GM18951 (cell line): ENCODE measurements around the gene THTPA.
A peak's percentile ranks its signal among the peaks of the same experiment; 100 is the strongest.

Source experiments
- POLR2A ChIP-seq: IDR thresholded peaks from 4 replicates; pipeline ENCODE4 v1.6.1; 2011; ENCODE audit warnings: mild to moderate bottlenecking; ENCODE audit not compliant: insufficient read length, insufficient read depth; ENCODE audit errors: extremely low read depth
- in situ Hi-C: fragments of 300-500 bp; cut with MboI; formaldehyde crosslinking; loops from one replicate; pipeline ENCODE4 v1.12.0; 2022; ENCODE audit warnings: low sequenced_read_pairs, mixed read lengths, inconsistent platforms; ENCODE audit not compliant: unreplicated experiment

THTPA gene

DNA sequence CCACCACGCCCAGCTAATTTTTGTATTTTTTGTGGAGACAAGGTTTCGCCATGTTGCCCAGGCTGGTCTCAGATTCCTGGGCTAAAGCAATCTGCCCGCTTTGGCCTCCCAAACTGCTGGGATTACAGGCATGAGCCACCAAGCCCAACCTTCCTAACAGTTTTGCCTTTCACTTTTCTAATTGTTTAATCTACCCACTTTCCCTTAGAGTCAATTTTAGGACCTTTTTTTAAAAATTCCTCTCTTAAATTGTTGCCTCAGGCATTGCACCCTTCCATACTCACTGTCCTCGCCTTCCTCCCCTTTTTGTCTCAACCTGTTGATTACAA lies 16.0 kb upstream of the THTPA start:
- in situ Hi-C loops = loop anchor here (5.0 kb wide), 1 partner anchor 63 kb away; no protein-coding TSS in a partner anchor
- no peak for TF ChIP-seq POLR2A

DNA sequence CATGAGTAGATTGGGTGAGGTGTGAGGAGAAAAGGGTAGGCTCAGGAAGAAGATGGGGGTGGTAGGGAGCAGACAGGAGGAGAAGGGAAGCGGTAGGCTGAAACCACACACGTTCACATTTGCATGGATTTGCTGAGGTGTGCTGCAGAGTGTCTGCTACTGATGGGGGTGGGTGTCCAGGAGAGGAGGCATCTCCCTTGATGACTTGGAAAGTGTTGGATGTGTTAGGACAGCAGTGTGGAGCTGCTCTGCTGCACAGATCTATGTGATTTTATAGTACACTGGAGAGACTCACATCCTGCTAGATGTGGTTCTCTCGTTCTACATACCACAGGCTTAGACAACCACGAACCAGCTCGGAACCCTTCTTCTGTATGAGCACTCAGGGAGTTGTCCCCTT lies 13.8 kb upstream of the THTPA start:
- TF ChIP-seq POLR2A = no peak
- in situ Hi-C loops = loop anchor here (5.0 kb wide), 1 partner anchor 65 kb away; no protein-coding TSS in a partner anchor

DNA sequence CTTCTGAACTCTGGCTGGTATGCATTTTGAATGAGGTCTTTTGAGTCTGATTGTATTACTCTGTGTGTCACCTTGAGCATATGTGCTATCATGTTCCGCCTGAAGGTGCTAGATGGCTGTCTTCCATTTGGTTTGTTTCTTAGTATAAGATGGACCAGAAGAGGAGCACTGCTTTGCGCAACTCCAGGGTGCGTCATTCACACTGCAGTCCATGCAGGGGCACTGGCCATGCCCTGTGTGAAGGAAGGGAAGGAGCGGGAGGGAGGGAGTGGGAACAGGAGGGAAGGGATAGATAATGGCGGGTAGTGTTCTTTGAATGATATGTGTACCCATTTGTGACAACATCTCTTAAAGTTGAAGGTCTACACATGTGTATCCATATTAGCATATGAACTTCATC lies 12.7 kb upstream of the THTPA start:
- in situ Hi-C loops = loop anchor here (5.0 kb wide), 1 partner anchor 66 kb away; no protein-coding TSS in a partner anchor
- TF ChIP-seq POLR2A = no peak

DNA sequence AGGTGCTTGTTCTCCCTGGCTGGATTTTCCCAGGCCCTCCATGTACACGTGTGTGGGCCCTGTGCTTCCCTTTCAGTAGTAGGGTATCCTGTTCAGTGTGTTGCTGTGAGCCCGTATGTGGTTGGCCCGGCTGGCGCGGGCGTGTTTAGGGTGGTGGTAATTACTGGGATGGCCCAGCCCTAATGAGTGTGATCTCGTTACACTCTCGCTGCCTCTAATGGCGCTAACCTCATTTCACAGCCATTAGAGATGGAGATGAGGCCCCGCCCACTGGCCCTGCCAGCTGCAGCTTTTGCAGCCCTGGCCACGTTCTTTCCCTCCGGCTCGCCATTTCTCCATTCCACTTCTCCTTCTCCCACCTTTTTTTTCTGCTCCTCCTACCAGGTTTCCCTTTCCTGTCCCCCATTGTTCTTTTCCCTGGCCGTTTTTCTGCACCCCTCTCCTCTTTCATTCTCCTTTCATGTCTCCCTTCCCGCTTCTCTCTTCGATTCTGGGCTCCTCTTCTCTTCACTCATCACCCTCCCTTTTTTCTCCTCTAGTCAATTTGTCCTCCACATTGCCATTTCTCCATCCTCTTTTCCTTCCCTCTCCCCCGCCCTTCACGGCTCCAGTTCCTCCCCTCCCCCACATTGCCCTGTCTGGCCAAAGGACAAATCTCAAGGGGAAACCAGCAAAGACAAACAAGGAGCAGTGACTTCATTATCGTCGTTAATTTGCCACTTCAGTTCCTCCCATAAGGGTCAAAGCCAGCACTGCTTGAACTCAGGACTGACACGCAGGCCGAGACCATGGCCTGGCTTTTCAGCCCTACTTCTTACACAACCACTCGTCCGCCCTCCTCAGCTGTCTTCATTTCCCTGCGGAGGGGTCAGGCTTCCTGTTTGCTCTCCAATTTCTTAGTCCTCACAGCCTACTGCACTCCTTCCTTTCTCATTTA lies 11.3 kb upstream of the THTPA start:
- in situ Hi-C loops = loop anchor here (5.0 kb wide), 1 partner anchor 67 kb away; no protein-coding TSS in a partner anchor
- TF ChIP-seq POLR2A = no peak

DNA sequence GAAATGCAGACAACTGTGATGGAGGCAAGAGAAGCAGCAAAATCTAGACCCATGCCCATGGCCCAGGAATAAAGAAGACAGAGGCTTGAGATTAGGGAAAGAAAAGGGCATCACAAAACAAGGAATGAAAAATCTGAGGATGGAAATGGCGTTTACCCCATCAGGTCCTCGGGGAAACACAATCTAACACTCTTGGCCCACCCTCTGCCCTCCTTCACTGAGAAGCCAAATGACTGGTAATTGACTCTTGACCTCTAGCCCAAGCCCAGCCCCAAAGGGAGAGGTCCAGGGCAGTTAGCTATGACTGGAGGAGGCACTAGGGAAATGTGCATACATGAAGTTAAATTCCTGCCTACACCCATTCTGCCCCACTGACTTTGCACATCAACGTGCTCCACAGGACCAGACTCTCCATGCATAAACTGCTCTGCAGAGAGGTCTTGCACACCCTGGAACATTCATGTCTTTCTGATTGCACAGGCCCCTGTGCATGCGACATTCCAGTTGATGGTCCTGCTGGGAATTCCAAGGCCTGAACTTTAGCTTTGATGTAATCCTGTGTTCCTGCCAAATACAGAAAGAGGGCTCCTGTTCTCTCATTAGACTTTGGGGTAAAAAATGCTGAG lies 10.2 kb upstream of the THTPA start:
- TF ChIP-seq POLR2A = no peak
- in situ Hi-C loops = no loop called here

DNA sequence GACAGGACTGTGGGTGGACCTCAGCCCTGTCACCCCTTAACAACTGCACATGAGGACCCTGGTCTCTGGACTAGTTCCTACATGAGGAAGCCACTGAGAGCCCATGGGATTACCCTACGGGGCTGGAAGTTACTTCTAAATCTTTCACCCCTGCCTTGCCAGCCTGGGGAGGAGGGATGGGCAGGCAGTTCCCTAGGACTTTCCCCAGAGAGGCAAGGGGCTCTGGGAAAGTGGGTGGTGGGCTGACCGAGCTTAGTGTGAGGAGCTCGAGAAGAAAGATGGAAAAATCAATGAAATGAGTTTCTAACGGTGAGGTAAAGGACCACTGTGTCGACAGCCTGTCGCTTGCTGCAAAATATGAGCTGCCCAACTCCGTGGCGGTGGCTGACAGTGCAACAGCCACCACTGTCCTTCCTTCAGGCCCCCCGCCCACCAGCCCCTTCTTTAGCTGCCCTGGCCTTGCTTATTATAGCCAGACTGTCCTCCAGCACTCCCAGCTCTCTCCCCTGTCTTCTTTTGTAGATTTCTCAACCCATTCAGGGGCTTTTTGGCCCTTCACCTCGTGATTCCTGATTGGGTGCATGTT lies 9.5 kb upstream of the THTPA start:
- no peak for TF ChIP-seq POLR2A
- in situ Hi-C loops = no loop called here

DNA sequence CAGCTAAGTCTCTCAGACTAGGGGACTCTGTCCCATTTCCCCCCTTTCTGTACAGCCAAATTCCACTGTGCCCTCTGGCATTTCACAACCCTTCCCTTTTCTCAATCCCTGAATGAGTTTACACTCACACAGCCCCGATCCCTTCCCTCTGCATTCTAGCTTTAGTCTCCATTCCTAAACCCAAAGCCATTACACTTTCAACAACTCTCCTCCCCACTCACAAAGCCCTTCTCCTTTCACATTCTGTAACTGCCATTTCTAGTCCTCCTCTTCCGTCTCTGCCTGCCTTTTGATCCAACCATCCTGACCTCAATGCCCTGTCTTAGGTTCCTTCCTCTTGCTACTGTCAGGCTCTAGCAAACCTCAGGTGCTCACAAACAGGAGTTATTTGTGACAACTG lies 8.1 kb upstream of the THTPA start:
- TF ChIP-seq POLR2A = no peak
- in situ Hi-C loops = no loop called here

DNA sequence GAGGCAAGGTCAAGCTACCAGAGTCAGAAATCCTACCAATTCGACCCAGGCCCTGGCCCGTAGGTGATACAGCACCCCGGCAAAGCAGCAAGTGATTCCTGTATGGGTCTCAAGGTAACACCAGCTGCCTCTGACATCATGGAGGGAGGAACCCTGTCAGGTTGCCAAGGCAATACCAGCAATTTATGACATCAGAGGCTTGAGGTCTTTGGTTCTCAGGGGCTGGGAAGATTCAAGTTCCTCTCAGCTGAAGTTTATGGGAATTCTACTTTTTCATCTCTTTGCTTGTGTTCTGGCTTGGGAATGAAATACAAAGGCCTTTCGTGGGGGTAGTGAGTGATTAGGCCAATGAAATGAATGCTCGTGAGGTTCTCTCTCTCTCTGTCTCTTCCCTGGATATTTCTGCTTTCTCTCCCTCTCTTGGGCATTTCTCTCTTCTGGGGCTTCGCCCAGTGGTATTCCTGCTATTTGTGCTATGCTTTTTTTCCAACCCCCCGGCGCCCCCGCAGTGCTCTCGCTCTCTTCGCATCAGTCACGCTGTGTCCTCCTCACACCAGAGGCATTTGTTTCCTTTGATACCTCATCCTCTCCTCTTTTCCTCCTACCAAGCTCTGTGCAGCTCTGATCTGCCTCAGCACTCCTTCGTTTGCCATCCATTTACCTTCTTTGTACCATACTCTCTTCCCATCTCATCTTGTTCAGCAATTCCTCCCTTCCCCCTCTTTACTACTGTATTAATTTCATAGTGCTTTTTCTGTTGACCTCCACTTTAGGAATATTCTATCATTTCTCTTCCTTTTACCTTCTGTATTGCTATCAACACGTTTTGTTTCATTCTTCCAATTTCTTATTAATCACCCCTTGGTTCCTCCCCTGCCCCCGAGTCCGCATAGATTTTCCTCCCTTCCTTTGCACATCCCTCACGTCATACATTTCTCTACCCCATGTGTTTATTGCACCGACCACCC lies 7.4 kb upstream of the THTPA start:
- in situ Hi-C loops = no loop called here
- TF ChIP-seq POLR2A = no peak

DNA sequence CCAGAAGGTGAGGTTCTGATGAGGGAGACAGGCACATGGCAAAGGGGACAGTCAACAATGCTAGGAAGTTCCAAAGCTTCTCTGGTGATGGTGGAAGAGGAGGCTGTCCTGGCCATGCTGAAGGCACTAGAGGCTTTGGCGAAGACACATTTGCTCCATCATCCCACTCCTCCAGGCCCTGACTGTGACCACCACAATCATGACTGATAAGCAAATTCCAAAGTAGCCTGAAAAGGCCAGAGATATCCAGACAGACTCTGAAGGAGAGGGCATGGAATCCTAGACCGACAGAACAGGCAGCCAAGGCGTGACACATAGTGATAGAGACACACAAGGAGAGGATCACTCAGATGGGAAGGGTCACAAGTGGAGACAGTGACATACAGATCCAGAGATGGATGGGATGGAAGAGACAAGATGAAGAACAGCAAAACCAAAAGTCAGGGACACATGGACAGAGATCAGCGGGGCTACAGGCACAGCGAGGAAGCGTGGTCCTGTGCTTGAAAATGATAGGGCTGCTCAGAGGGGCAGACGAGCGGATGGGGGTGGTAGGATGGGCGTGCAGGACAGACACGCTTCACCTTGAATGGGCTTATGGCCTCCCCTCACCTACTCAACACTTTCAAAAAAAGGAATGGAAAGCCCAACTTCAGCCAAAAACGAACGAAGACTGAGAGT lies 5.8 kb upstream of the THTPA start:
- no peak for TF ChIP-seq POLR2A
- in situ Hi-C loops = no loop called here

DNA sequence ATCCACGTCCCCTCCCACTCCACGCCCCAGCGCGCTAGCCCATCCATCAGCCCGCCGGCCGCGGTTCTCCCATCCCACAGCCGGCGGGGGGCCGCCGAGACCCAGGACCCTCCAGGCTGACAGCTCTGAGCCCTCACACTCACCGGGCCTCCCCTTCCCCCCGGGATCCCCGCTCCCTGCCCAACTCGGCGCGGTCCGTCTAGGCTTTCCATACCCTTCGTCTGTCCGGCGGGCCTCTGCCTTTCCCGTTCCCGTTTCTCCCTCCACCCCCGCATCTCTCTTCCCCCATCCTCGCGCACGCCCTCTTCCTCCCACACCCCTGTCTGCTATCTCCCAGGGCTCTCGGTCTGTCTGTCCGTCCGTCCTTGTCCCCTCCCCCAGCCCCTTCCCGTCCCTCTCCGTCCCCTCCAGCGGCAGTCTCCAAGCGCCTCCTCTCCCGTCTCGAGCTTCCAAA lies 5.2 kb upstream of the THTPA start:
- in situ Hi-C loops = no loop called here
- TF ChIP-seq POLR2A = no peak

DNA sequence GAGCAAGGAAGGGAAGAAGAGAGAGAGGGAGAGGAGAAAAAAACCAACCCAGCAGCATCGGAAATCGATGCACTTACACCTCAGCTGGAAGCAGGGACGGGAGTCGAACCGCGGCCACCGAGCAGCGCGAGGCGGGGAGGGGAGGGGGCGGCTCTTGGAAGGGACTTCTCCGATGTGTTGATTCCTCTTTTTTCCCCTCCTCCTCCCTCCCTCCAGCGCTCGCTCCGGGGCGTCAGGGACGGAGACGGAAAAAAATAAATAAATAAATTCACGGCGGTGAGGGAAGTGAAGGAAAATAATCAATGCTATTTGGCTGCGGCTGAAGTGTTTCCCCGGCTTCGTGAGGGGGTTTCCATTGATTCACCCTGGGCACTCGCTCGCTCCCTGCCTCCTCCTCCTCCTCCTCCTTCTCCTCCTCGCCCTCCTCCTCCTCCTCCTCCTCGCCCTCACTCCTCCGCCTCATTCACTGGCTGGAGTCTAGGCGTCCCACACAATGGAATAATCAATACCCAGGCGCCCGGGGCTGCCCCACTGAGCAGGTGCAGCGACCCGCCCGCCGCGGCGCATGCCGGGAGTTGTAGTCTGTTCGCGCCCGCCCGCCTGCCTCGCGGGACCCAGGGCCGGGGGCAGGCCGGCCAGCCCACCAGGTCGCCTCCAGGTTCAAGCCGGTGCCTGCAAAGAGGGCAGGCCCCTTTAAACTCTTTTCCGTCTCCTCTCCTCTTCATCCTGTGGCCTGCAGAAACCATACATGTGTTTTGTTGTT lies 4.6 kb upstream of the THTPA start, which contains the start of gene ZFHX2:
Gene ZFHX2 (minus strand): TSS at position 500 of the 763 bp plus-strand sequence. CDS start 16,440 bp downstream, outside the sequence.
- peak; percentile 60 for TF ChIP-seq POLR2A
- in situ Hi-C loops = no loop called here
